ACC112 (cell line): ENCODE results near the gene NF2.

Experiments used
- H2AFZ ChIP-seq: fragments of 200-600 bp; sonication (generic); one replicate; pipeline ENCODE4 v1.6.0; 2017; ENCODE audit warnings: antibody characterized with exemption, low read length; ENCODE audit not compliant: unreplicated experiment
- H3K27ac ChIP-seq: fragments of 200-600 bp; sonication (generic); 2 replicates; pipeline ENCODE4 v1.5.1; 2014; ENCODE audit warnings: low read depth, mild to moderate bottlenecking, antibody characterized with exemption, low read length, moderate library complexity
- H3K27me3 ChIP-seq: fragments of 200-600 bp; sonication (generic); 2 replicates; pipeline ENCODE4 v1.6.1; 2014; ENCODE audit warnings: mild to moderate bottlenecking, antibody characterized with exemption, low read length, moderate library complexity, mixed read lengths; ENCODE audit not compliant: insufficient read depth
- H3K36me3 ChIP-seq: fragments of 200-600 bp; sonication (generic); 2 replicates; pipeline ENCODE4 v1.6.1; 2016; ENCODE audit warnings: mild to moderate bottlenecking, antibody characterized with exemption, low read length, moderate library complexity, mixed read lengths; ENCODE audit not compliant: insufficient read depth
- H3K4me1 ChIP-seq: fragments of 200-600 bp; sonication (generic); one replicate; pipeline ENCODE4 v1.6.1; 2016; ENCODE audit warnings: low read length, mixed read lengths; ENCODE audit not compliant: insufficient read depth, unreplicated experiment, control insufficient read depth
- H3K4me3 ChIP-seq: fragments of 200-600 bp; sonication (generic); 2 replicates; pipeline ENCODE4 v1.5.1; 2014; ENCODE audit warnings: mild to moderate bottlenecking, low read depth, low read length
- H3K79me2 ChIP-seq: fragments of 200-600 bp; sonication (generic); one replicate; pipeline ENCODE4 v1.6.0; 2016; ENCODE audit warnings: low read length; ENCODE audit not compliant: control insufficient read depth, unreplicated experiment, insufficient read depth

The NF2 gene

GRCh38 chr22:29734406-29734805, 131.0 kb downstream of the NF2 start:
- H2AFZ ChIP-seq, result no peak overlapping the region
- no peaks in the 10 kb centered on the region for H3K79me2 ChIP-seq
- no peaks in the 10 kb centered on the region for H3K4me1 ChIP-seq
- H3K27ac ChIP-seq, result no peak overlapping the region
- no peak overlapping the region for H3K4me3 ChIP-seq
- H3K27me3 ChIP-seq, result no peaks in the 10 kb centered on the region
- no peaks in the 10 kb centered on the region for H3K36me3 ChIP-seq

DNA sequence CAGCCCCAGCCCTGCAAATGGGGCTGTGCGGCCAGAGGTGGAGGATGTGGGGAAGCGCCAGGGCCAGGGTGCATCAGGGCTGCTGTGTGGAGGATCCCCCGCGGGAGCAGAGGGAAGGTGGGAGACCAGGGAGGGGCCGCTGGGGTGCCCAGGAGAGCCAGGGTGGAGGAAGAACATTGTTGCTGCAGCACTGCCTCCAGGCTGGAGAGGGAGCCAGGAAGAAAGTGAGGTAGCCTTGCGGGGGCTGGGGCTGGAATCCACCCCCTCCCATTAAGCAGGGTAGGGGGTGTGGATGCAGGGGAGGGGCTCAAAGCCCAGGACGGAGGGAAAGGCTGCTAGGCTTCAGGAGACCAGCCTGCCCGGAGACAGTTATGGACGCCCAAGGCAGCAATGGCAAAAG, 131.4 kb downstream of the NF2 start:
- no peak overlapping the region for H2AFZ ChIP-seq
- no peak overlapping the region for H3K27ac ChIP-seq
- no peaks in the 10 kb centered on the region for H3K79me2 ChIP-seq
- H3K4me1 ChIP-seq, result no peaks in the 10 kb centered on the region
- H3K4me3 ChIP-seq, result no peak overlapping the region
- no peaks in the 10 kb centered on the region for H3K36me3 ChIP-seq
- no peaks in the 10 kb centered on the region for H3K27me3 ChIP-seq

GRCh38 chr22:29735416-29735815, 132.0 kb downstream of the NF2 start:
- no peak overlapping the region for H3K27ac ChIP-seq
- no peaks in the 10 kb centered on the region for H3K36me3 ChIP-seq
- H3K4me1 ChIP-seq, result no peaks in the 10 kb centered on the region
- no peak overlapping the region for H3K4me3 ChIP-seq
- no peak overlapping the region for H2AFZ ChIP-seq
- H3K79me2 ChIP-seq, result no peaks in the 10 kb centered on the region
- no peaks in the 10 kb centered on the region for H3K27me3 ChIP-seq

GRCh38 chr22:29737251-29738117, 134.1 kb downstream of the NF2 start:
- no peak overlapping the region for H3K4me3 ChIP-seq
- H3K27ac ChIP-seq, result no peak overlapping the region
- no peaks in the 10 kb centered on the region for H3K27me3 ChIP-seq
- H3K36me3 ChIP-seq, result no peaks in the 10 kb centered on the region
- no peak overlapping the region for H2AFZ ChIP-seq
- H3K79me2 ChIP-seq, result no peaks in the 10 kb centered on the region
- no peaks in the 10 kb centered on the region for H3K4me1 ChIP-seq

DNA sequence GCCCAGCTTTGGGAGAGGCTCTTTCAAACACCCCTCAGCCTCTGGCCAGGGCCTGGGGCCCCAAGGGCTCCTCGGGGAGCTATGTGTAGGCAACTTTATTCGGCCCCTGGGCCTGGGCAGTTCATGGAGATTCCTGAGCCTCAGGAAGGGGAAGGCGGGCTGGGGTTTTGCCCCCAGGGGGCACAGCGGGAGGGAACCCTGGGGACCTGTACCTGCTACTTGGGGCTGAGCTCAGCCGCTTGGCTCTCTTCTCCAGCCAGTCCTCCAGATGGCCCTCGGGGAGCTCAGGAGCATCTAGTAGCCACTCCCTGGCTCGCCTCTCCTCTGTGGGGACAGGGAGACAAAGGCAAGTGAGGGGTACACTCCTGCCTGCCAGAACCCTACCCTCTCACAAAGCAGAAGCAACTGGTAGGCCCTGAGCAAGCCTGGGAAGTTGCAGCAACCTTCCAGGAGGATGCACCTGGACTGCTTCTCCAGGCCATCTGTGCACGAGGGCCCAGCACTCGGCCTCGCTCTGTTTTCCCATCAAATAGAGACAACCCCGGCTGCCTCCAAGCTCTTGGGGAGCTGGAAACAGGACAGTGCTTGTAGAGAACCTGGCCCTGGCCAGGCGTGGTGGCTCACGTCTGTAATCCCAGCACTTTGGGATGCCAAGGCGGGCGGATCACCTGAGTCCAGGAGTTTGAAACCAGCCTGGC, 134.8 kb downstream of the NF2 start:
- no peaks in the 10 kb centered on the region for H3K4me1 ChIP-seq
- no peaks in the 10 kb centered on the region for H3K36me3 ChIP-seq
- no peaks in the 10 kb centered on the region for H3K27me3 ChIP-seq
- no peak overlapping the region for H3K27ac ChIP-seq
- H3K79me2 ChIP-seq, result no peaks in the 10 kb centered on the region
- no peak overlapping the region for H3K4me3 ChIP-seq
- H2AFZ ChIP-seq, result no peak overlapping the region

DNA sequence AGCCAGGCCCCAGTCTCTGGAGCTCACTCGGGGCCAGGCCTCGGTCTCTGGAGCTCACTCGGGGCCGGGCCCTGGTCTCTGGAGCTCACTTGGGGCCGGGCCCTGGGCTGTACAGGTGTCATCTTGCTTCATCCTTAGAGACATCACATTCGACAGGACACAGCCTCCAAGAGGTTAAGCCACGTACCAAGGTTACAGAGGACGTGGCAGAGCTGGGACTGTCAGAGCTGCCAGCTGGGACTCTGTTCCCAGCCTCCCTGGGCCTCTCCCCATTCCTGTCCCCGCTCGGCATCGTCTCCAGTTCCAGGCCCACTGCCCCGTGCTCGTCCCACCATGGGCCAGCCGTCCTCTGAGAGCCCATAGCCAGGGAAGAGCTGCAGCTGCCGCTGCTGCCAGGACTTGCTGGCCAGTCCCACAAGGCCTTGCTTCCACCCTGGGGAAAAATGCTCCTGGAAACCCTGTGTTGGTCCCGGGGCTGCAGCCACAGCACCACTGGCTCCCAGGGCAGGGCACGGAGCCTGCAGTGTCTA, 136.0 kb downstream of the NF2 start:
- no peak overlapping the region for H3K4me3 ChIP-seq
- no peak overlapping the region for H2AFZ ChIP-seq
- H3K79me2 ChIP-seq, result no peaks in the 10 kb centered on the region
- H3K4me1 ChIP-seq, result no peaks in the 10 kb centered on the region
- H3K27me3 ChIP-seq, result no peaks in the 10 kb centered on the region
- H3K27ac ChIP-seq, result no peak overlapping the region
- H3K36me3 ChIP-seq, result no peaks in the 10 kb centered on the region

DNA sequence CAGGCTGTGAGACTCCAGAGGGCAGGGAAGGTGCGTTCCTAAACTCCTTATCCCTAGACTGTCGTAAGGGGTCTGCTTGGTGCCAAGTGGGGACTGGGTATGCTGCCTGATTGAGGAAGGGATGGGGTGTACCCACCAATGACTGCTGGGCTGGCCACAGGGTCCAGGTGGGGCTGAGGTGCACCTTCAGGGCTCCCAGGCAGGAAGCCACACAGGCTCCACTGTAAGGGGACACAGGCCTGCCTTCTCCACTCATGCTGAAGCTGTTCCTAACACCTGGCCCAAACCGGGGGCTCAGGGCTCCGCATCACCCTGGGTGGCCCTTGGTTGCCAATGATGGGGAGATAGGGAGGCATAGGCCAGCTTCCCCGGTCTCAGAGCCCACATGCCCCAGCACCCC, 136.8 kb downstream of the NF2 start:
- Histone ChIP-seq H3K4me1 (peaks cover 2% of the 10 kb centered on the region), H2AFZ (no peak overlapping the region), H3K27me3 (no peaks in the 10 kb centered on the region), H3K4me3 (no peak overlapping the region), H3K27ac (no peak overlapping the region), H3K36me3 (no peaks in the 10 kb centered on the region), H3K79me2 (no peaks in the 10 kb centered on the region)

GRCh38 chr22:29741926-29742325, 138.5 kb downstream of the NF2 start:
- Histone ChIP-seq H2AFZ (no peak overlapping the region), H3K36me3 (no peaks in the 10 kb centered on the region), H3K27me3 (no peaks in the 10 kb centered on the region), H3K79me2 (no peaks in the 10 kb centered on the region), H3K27ac (no peak overlapping the region), H3K4me3 (no peak overlapping the region), H3K4me1 (peaks cover 2% of the 10 kb centered on the region)

DNA sequence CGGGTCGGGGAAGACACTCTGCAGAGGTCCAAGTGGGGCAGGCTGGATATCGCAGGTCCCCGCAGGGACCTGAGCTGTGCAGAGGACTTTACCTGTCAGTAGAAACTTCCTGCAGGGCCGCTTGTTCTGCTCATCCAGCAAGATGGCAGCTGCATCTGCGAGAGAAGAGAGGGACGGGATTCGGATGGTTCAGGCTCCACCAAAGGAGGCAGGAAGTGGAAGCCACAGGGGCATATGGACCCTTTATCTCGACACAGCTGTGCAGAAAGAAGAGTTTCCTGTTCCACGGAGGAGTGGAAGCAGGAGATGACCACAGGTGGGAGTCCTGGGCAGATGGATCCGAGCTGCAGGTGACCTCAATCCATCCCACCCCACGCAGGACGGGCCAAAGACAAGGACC, 138.9 kb downstream of the NF2 start:
- Histone ChIP-seq H3K79me2 (no peaks in the 10 kb centered on the region), H3K36me3 (no peaks in the 10 kb centered on the region), H3K4me3 (no peak overlapping the region), H3K4me1 (peaks cover 2% of the 10 kb centered on the region), H2AFZ (no peak overlapping the region), H3K27ac (no peak overlapping the region), H3K27me3 (no peaks in the 10 kb centered on the region)

- Histone ChIP-seq H3K27ac (no peak overlapping the region), H3K36me3 (no peaks in the 10 kb centered on the region), H3K79me2 (no peaks in the 10 kb centered on the region), H3K4me1 (peaks cover 2% of the 10 kb centered on the region), H2AFZ (no peak overlapping the region), H3K27me3 (no peaks in the 10 kb centered on the region), H3K4me3 (no peak overlapping the region)
Observed at GRCh38 chr22:29744902-29745301, 141.5 kb downstream of the NF2 start.

DNA sequence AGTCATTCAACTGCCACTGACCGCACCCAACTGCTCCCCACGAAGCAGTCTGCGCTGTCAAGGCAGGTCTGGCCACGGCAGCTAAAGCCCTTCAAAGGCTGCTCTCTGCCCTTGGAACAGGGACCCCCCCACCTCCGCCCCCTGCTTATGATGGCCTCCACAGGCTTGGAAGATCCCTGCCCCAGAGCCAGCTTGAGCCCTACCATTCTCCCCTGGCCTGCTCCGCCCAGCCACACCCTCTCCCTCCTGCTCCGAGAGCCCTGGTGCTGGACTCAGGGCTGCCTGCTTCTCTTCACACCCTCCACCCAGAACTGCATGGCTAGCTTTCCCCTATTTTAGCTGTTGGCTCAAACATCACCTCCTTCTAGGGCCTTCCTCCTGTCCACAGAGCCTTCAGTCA, 144.4 kb downstream of the NF2 start:
- H3K36me3 ChIP-seq, result no peaks in the 10 kb centered on the region
- H2AFZ ChIP-seq, result no peak overlapping the region
- H3K79me2 ChIP-seq, result no peaks in the 10 kb centered on the region
- H3K4me3 ChIP-seq, result no peak overlapping the region
- peaks cover 2% of the 10 kb centered on the region for H3K4me1 ChIP-seq
- H3K27ac ChIP-seq, result no peak overlapping the region
- no peaks in the 10 kb centered on the region for H3K27me3 ChIP-seq
